Cardiac muscle cell (in vitro differentiated cells and primary cell): ENCODE results near the gene TMEM121. TPM values are rescaled to one million over a fixed set of nuclear protein-coding genes. Genes with fewer than 3 reads are reported as not detected.
"Not testable (repeated sequence)": the region's sequence is repeated elsewhere in the genome, so short reads cannot be mapped to it uniquely, and the experiment has no call there.

Experiments used
- DNase-seq, 2 donors: peaks; one replicate each; pipeline versions ENCODE4 v3.0.0 to v3.0.0-alpha.2; 2010 to 2017; ENCODE audit warnings: low read depth in 1 of 2, low spot score in 1 of 2
- H3K27ac ChIP-seq: fragments of 200-600 bp; sonication (generic); 2 replicates; pipeline ENCODE4 v1.5.1; 2016
- H3K27me3 ChIP-seq: fragments of 200-600 bp; sonication (generic); 2 replicates; pipeline ENCODE4 v1.6.0; 2016; ENCODE audit warnings: control low read depth
- H3K36me3 ChIP-seq: fragments of 200-600 bp; sonication (generic); 2 replicates; pipeline ENCODE4 v1.5.1; 2016; ENCODE audit warnings: control low read depth
- H3K4me1 ChIP-seq: fragments of 200-600 bp; sonication (generic); 2 replicates; pipeline ENCODE4 v1.8.1; 2017; ENCODE audit warnings: low read depth, mild to moderate bottlenecking, mixed run types
- H3K4me3 ChIP-seq: fragments of 200-600 bp; sonication (generic); 2 replicates; pipeline ENCODE4 v1.5.1; 2016; ENCODE audit warnings: mild to moderate bottlenecking
- H3K9me3 ChIP-seq: fragments of 200-600 bp; sonication (generic); 2 replicates; pipeline ENCODE4 v1.5.1; 2017; ENCODE audit warnings: low read depth, mild to moderate bottlenecking, control low read depth
- CTCF ChIP-seq: IDR thresholded peaks from 2 replicates; pipeline ENCODE4 v1.5.1; 2012; ENCODE audit warnings: low read depth, mild to moderate bottlenecking, low read length
- polyA plus RNA-seq: library from polyadenylated mRNA; unstranded; fragments of >200 nt; fragmentation: Nextera tagmentation; extraction: Ambion mirVana; gene quantifications from 2 replicates; pipeline ENCODE4 v1.2.1, GENCODE V29; 2016
- total RNA-seq: library from RNA; depleted of rRNA; stranded (reverse); fragments of >200 nt; gene quantifications from 2 replicates; pipeline ENCODE4 v1.2.3, GENCODE V29; 2016

TMEM121 gene
- total and polyA plus RNA-seq, 2 experiments from 2014 or later: 4.4 to 8.8 TPM

GRCh38 chr14:105541218-105541875 is 15.0 kb downstream of the TMEM121 start:
- H3K4me1 ChIP-seq: no peaks in the 10 kb centered on the region
- TF ChIP-seq CTCF: no peak
- H3K36me3 ChIP-seq: no peaks in the 10 kb centered on the region
- H3K27me3 ChIP-seq: no peaks in the 10 kb centered on the region
- no peak for DNase-seq
- no peak overlapping the region for H3K4me3 ChIP-seq
- H3K27ac ChIP-seq: no peak overlapping the region
- H3K9me3 ChIP-seq: no peaks in the 10 kb centered on the region

GRCh38 chr14:105545676-105546075 is 19.3 kb downstream of the TMEM121 start:
- not testable (repeated sequence) for H3K9me3 ChIP-seq

GRCh38 chr14:105546410-105546809 is 20.0 kb downstream of the TMEM121 start:
- not testable (repeated sequence) for H3K4me1 ChIP-seq, H3K27ac ChIP-seq, DNase-seq, H3K36me3 ChIP-seq, H3K27me3 ChIP-seq, H3K9me3 ChIP-seq, H3K4me3 ChIP-seq

More at GRCh38 chr14:105545676-105546075, 19.3 kb downstream of the TMEM121 start:
- not testable (repeated sequence) for H3K4me1 ChIP-seq, H3K36me3 ChIP-seq, H3K4me3 ChIP-seq, H3K27me3 ChIP-seq, H3K27ac ChIP-seq, DNase-seq

GRCh38 chr14:105547072-105547471 is 20.7 kb downstream of the TMEM121 start:
- H3K27me3 ChIP-seq, H3K36me3 ChIP-seq, H3K4me3 ChIP-seq, H3K27ac ChIP-seq, H3K9me3 ChIP-seq, H3K4me1 ChIP-seq, DNase-seq: not testable (repeated sequence)

GRCh38 chr14:105547741-105548169 is 21.4 kb downstream of the TMEM121 start:
- Histone ChIP-seq H3K4me1 (no peaks in the 10 kb centered on the region), H3K4me3 (no peak overlapping the region), H3K27ac (no peak overlapping the region), H3K27me3 (no peaks in the 10 kb centered on the region), H3K36me3 (no peaks in the 10 kb centered on the region), H3K9me3 (no peaks in the 10 kb centered on the region)
- DNase-seq: no peak
- no peak for TF ChIP-seq CTCF

- no peak overlapping the region for H3K27ac ChIP-seq
- no peaks in the 10 kb centered on the region for H3K27me3 ChIP-seq
- DNase-seq: no peak
- no peak for TF ChIP-seq CTCF
- H3K36me3 ChIP-seq: no peaks in the 10 kb centered on the region
- H3K4me3 ChIP-seq: no peak overlapping the region
- H3K9me3 ChIP-seq: no peaks in the 10 kb centered on the region
- H3K4me1 ChIP-seq: no peaks in the 10 kb centered on the region
Measured at GRCh38 chr14:105549481-105549880, 23.1 kb downstream of the TMEM121 start.

GRCh38 chr14:105554022-105554421 is 27.6 kb downstream of the TMEM121 start:
- Histone ChIP-seq H3K36me3 (no peaks in the 10 kb centered on the region), H3K4me3 (no peak overlapping the region), H3K27me3 (no peaks in the 10 kb centered on the region), H3K9me3 (no peaks in the 10 kb centered on the region), H3K27ac (no peak overlapping the region), H3K4me1 (no peaks in the 10 kb centered on the region)
- no peak for TF ChIP-seq CTCF
- no peak for DNase-seq
